Liver (tissue), 3 donors: Measurements from ENCODE around the gene B3GNT9.

Experiments
- ATF3 ChIP-seq: IDR thresholded peaks from 2 replicates; pipeline ENCODE4 v1.6.1; 2016; ENCODE audit warnings: antibody characterized with exemption
- CTCF ChIP-seq: fragments of 150-350 bp; IDR thresholded peaks from 2 replicates; pipeline ENCODE4 v1.5.1; 2017; ENCODE audit warnings: improper control_type of control experiment, low read depth, low read length; ENCODE audit not compliant: missing input control
- FOXA1 ChIP-seq: IDR thresholded peaks from 2 replicates; pipeline ENCODE4 v1.6.1; 2016; ENCODE audit warnings: antibody characterized with exemption
- GABPA ChIP-seq, 2 donors: IDR thresholded peaks in 1 of 2; conservative IDR thresholded peaks in 1 of 2; 2 replicates each; pipeline ENCODE4 v1.6.1; 2016; ENCODE audit warnings: antibody characterized with exemption in 2 of 2, mild to moderate bottlenecking in 1 of 2, moderate library complexity in 1 of 2
- HNF4A ChIP-seq, 2 donors: conservative IDR thresholded peaks; 2 replicates each; pipeline ENCODE4 v1.6.1; 2016; ENCODE audit warnings: antibody characterized with exemption in 2 of 2, mild to moderate bottlenecking in 2 of 2
- JUND ChIP-seq, 2 donors: IDR thresholded peaks; 2 replicates each; pipeline ENCODE4 v1.6.1; 2016; ENCODE audit warnings: antibody characterized with exemption in 2 of 2
- MAX ChIP-seq: IDR thresholded peaks from 2 replicates; pipeline ENCODE4 v1.6.1; 2016; ENCODE audit warnings: antibody characterized with exemption
- NR2F2 ChIP-seq: IDR thresholded peaks from 2 replicates; pipeline ENCODE4 v1.6.1; 2016; ENCODE audit warnings: antibody characterized with exemption
- RAD21 ChIP-seq, 2 donors: IDR thresholded peaks; 2 replicates each; pipeline ENCODE4 v1.6.1; 2016; ENCODE audit warnings: antibody characterized with exemption in 2 of 2, mild to moderate bottlenecking in 2 of 2
- REST ChIP-seq: IDR thresholded peaks from 2 replicates; pipeline ENCODE4 v1.6.1; 2016; ENCODE audit warnings: antibody characterized with exemption, mild to moderate bottlenecking
- SP1 ChIP-seq: IDR thresholded peaks from 2 replicates; pipeline ENCODE4 v1.6.1; 2018; ENCODE audit warnings: antibody characterized with exemption, mild to moderate bottlenecking
- YY1 ChIP-seq: IDR thresholded peaks from 2 replicates; pipeline ENCODE4 v1.6.1; 2016; ENCODE audit warnings: antibody characterized with exemption, mild to moderate bottlenecking
- ZBTB33 ChIP-seq: IDR thresholded peaks from 2 replicates; pipeline ENCODE4 v1.6.1; 2016; ENCODE audit warnings: antibody characterized with exemption
- donor health status: healthy.
- donor health status: healthy.

GRCh38 chr16:67100569-67101310, 50.1 kb downstream of the B3GNT9 start:
- TF ChIP-seq RAD21 (IDR thresholded peaks at IDR 0.05) (peak; percentile 56 to 66), CTCF (peak; percentile 17), ZBTB33 (no peak), FOXA1 (no peak), HNF4A (conservative IDR thresholded peaks at IDR 0.05) (no peak), JUND (IDR thresholded peaks at IDR 0.05) (no peak), ATF3 (no peak), NR2F2 (no peak), REST (no peak), GABPA (IDR thresholded peaks at IDR 0.05 in 1 of 2, conservative IDR thresholded peaks at IDR 0.05 in 1 of 2) (no peak), YY1 (no peak), SP1 (no peak), MAX (no peak)
